HepG2 (cell line): ENCODE measurements around the gene ACSF3. TPM values are rescaled to one million over a fixed set of nuclear protein-coding genes. Genes with fewer than 3 reads are reported as not detected.

Source experiments
- ARNT ChIP-seq: fragments of 450-650 bp; IDR thresholded peaks from 2 replicates; pipeline ENCODE4 v1.6.1; 2017
- CREBL2 ChIP-seq: sonication (generic); formaldehyde crosslinking; IDR thresholded peaks from 2 replicates; pipeline ENCODE4 v1.8.1; 2023; ENCODE audit warnings: missing genetic modification reagents, mild to moderate bottlenecking, borderline replicate concordance
- DPF2 ChIP-seq: sonication (generic); formaldehyde crosslinking; IDR thresholded peaks from 2 replicates; pipeline ENCODE4 v1.4.0; 2020; ENCODE audit warnings: mild to moderate bottlenecking, low read depth, missing genetic modification reagents, borderline replicate concordance
- FOXK1 ChIP-seq: sonication (generic); formaldehyde crosslinking; IDR thresholded peaks from 2 replicates; pipeline ENCODE4 v1.4.0; 2020; ENCODE audit warnings: low read depth, missing genetic modification reagents, borderline replicate concordance
- HNRNPH1 ChIP-seq: fragments of 200-400 bp; formaldehyde crosslinking; optimal IDR thresholded peaks from 2 replicates; pipeline ENCODE3; 2017; ENCODE audit warnings: mild to moderate bottlenecking, low read depth, low read length
- KLF6 ChIP-seq: IDR thresholded peaks from 2 replicates; pipeline ENCODE4 v1.8.0; 2016; ENCODE audit warnings: missing biosample characterization, missing genetic modification reagents
- LCORL ChIP-seq, 2 experiments: fragments of 450-650 bp in 1 of 2; sonication (generic) in 1 of 2; formaldehyde crosslinking in 1 of 2; IDR thresholded peaks; 2 replicates each; pipeline versions ENCODE4 v1.5.0 to v1.6.1; 2017 to 2020; ENCODE audit warnings: antibody characterized with exemption in 1 of 2, missing genetic modification reagents in 1 of 2
- MEF2D ChIP-seq: sonication (generic); formaldehyde crosslinking; IDR thresholded peaks from 2 replicates; pipeline ENCODE4 v1.5.1; 2020; ENCODE audit warnings: mild to moderate bottlenecking, missing genetic modification reagents
- NFAT5 ChIP-seq: sonication (generic); formaldehyde crosslinking; IDR thresholded peaks from 2 replicates; pipeline ENCODE4 v1.4.0; 2020; ENCODE audit warnings: missing genetic modification reagents
- NFKBIZ ChIP-seq: IDR thresholded peaks from 2 replicates; pipeline ENCODE4 v1.6.1; 2018; ENCODE audit warnings: missing genetic modification reagents, missing compliant biosample characterization
- SAFB2 ChIP-seq: sonication (generic); formaldehyde crosslinking; IDR thresholded peaks from 2 replicates; pipeline ENCODE4 v1.5.1; 2020; ENCODE audit warnings: missing genetic modification reagents, low read depth, mild to moderate bottlenecking, borderline replicate concordance
- TSC22D2 ChIP-seq: sonication (generic); formaldehyde crosslinking; IDR thresholded peaks from 2 replicates; pipeline ENCODE4 v1.5.1; 2020; ENCODE audit warnings: missing genetic modification reagents, mild to moderate bottlenecking, borderline replicate concordance
- ZFP90 ChIP-seq: sonication (generic); formaldehyde crosslinking; IDR thresholded peaks from 2 replicates; pipeline ENCODE4 v1.8.0; 2022; ENCODE audit warnings: missing genetic modification reagents, mild to moderate bottlenecking, inconsistent platforms, borderline replicate concordance
- ZNF768 ChIP-seq: sonication (generic); formaldehyde crosslinking; IDR thresholded peaks from 2 replicates; pipeline ENCODE4 v1.4.0; 2020; ENCODE audit warnings: missing genetic modification reagents
- polyA plus RNA-seq, 8 experiments: library from polyadenylated mRNA; depleted of rRNA in 3 of 8; stranded (reverse) in 7 of 8; unstranded in 1 of 8; fragments of >200 nt; fragmentation: Illumina TruSeq in 4 of 8; extraction: Trizol in 4 of 8; gene quantifications; 2 replicates each; pipeline versions ENCODE4 v1.2.1 to v1.2.3, GENCODE V29; 2011 to 2016; ENCODE audit warnings: low read depth in 4 of 8, missing spikeins in 1 of 8, mixed read lengths in 1 of 8; ENCODE audit not compliant: insufficient read depth in 1 of 8
- total RNA-seq, 5 experiments: library from RNA; depleted of rRNA; stranded (reverse); fragments of >200 nt; fragmentation: Illumina TruSeq; extraction: Trizol; gene quantifications; 2 replicates each; pipeline ENCODE4 v1.2.3, GENCODE V29; 2016; ENCODE audit warnings: low read depth in 1 of 5
- TF ChIP-seq, protein P1 (sequence below): sonication (generic); formaldehyde crosslinking; IDR thresholded peaks from 2 replicates; pipeline ENCODE4 v1.4.0; 2020; ENCODE audit warnings: missing genetic modification reagents
- TF ChIP-seq, protein P2 (sequence below): sonication (generic); formaldehyde crosslinking; IDR thresholded peaks from 2 replicates; pipeline ENCODE4 v1.4.0; 2020; ENCODE audit warnings: mild to moderate bottlenecking, missing genetic modification reagents
- TF ChIP-seq, protein P3 (sequence below): sonication (generic); formaldehyde crosslinking; IDR thresholded peaks from 2 replicates; pipeline ENCODE4 v1.5.1; 2020; ENCODE audit warnings: missing genetic modification reagents, mild to moderate bottlenecking, borderline replicate concordance

Gene ACSF3
- total and polyA plus RNA-seq, 2 of the 13 experiments (the other 11 are each of a cell fraction or from before 2014, with no cell fraction given), result 14.9 to 30.6 TPM

DNA sequence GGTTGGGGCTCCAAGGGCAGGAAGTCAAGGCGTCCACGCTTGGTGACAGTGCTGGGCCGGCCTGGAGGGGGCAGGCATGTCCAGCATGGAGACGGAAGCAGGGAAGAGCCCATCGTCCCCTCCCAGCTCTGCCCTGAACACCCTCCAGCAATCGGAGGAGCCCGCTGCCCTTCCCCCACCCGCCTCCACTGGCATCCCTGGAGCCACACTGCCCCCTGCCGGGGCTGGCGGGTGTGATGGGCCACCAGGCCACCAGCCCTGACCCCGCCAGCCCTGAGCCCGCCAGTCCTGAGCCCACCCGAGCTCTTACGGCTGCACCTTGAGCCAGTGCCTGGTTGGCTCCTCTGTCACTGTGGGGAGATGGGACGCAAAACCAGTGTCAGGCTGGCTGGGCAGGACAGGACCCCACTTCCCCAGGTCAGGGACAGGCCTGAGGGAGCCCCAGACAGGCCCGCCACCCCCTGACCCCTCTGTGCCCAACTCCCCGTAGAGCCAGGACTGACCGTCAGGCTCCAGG is 73.8 kb downstream of the ACSF3 start (continued):
- TF ChIP-seq, protein P1, sequence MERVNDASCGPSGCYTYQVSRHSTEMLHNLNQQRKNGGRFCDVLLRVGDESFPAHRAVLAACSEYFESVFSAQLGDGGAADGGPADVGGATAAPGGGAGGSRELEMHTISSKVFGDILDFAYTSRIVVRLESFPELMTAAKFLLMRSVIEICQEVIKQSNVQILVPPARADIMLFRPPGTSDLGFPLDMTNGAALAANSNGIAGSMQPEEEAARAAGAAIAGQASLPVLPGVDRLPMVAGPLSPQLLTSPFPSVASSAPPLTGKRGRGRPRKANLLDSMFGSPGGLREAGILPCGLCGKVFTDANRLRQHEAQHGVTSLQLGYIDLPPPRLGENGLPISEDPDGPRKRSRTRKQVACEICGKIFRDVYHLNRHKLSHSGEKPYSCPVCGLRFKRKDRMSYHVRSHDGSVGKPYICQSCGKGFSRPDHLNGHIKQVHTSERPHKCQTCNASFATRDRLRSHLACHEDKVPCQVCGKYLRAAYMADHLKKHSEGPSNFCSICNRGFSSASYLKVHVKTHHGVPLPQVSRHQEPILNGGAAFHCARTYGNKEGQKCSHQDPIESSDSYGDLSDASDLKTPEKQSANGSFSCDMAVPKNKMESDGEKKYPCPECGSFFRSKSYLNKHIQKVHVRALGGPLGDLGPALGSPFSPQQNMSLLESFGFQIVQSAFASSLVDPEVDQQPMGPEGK, result peak; percentile 93
- peak; percentile 85; the same call in 1 of the 2 replicates for TF ChIP-seq TSC22D2 (CRISPR knock-in tag)
- no peak for TF ChIP-seq LCORL (IDR thresholded peaks at IDR 0.05)
- peak; percentile 95 for TF ChIP-seq LCORL (CRISPR knock-in tag; IDR thresholded peaks at IDR 0.05)
- peak; percentile 72 for TF ChIP-seq ZNF768 (CRISPR knock-in tag)
- no peak; the same call in 1 of the 2 replicates for TF ChIP-seq CREBL2 (CRISPR knock-in tag)
- no peak for TF ChIP-seq ARNT
- no peak for TF ChIP-seq HNRNPH1
- 0 out of 2 replicates have a peak, but pooled peaks have one; percentile 35 for TF ChIP-seq FOXK1 (CRISPR knock-in tag)
- TF ChIP-seq NFKBIZ (CRISPR knock-in tag), result peak; percentile 68
- peak; percentile 29; the same call in 1 of the 2 replicates for TF ChIP-seq SAFB2 (CRISPR knock-in tag)
- TF ChIP-seq KLF6 (CRISPR knock-in tag), result no peak
- no peak for TF ChIP-seq NFAT5 (CRISPR knock-in tag)
- TF ChIP-seq, protein P2, sequence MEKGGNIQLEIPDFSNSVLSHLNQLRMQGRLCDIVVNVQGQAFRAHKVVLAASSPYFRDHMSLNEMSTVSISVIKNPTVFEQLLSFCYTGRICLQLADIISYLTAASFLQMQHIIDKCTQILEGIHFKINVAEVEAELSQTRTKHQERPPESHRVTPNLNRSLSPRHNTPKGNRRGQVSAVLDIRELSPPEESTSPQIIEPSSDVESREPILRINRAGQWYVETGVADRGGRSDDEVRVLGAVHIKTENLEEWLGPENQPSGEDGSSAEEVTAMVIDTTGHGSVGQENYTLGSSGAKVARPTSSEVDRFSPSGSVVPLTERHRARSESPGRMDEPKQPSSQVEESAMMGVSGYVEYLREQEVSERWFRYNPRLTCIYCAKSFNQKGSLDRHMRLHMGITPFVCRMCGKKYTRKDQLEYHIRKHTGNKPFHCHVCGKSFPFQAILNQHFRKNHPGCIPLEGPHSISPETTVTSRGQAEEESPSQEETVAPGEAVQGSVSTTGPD (CRISPR knock-in tag), result no peak
- peak; percentile 32; the same call in 1 of the 2 replicates for TF ChIP-seq DPF2 (CRISPR knock-in tag)
- peak; percentile 74 for TF ChIP-seq ZFP90 (CRISPR knock-in tag)
- peak; percentile 79; the same call in 1 of the 2 replicates for TF ChIP-seq MEF2D (CRISPR knock-in tag)
- TF ChIP-seq, protein P3, sequence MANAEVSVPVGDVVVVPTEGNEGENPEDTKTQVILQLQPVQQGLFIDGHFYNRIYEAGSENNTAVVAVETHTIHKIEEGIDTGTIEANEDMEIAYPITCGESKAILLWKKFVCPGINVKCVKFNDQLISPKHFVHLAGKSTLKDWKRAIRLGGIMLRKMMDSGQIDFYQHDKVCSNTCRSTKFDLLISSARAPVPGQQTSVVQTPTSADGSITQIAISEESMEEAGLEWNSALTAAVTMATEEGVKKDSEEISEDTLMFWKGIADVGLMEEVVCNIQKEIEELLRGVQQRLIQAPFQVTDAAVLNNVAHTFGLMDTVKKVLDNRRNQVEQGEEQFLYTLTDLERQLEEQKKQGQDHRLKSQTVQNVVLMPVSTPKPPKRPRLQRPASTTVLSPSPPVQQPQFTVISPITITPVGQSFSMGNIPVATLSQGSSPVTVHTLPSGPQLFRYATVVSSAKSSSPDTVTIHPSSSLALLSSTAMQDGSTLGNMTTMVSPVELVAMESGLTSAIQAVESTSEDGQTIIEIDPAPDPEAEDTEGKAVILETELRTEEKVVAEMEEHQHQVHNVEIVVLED (CRISPR knock-in tag), result peak; percentile 58
